Fibroblast of mammary gland (primary cell): ENCODE measurements around the gene RAD54L.

ENCODE experiments used
- DNase-seq: peaks from one replicate; pipeline ENCODE4 v3.0.0-alpha.2; 2010; ENCODE audit warnings: low read depth
- H3K4me3 ChIP-seq: 2 replicates; pipeline ENCODE4 v1.5.1; 2011; ENCODE audit warnings: low read depth, mild to moderate bottlenecking, low read length, moderate library complexity; ENCODE audit not compliant: control insufficient read depth
- TF ChIP-seq, protein P1 (sequence below): conservative IDR thresholded peaks from 2 replicates; pipeline ENCODE4 v1.5.1; 2011; ENCODE audit warnings: low read depth, low read length, inconsistent platforms; ENCODE audit not compliant: control insufficient read depth, insufficient read depth

The RAD54L gene

DNA sequence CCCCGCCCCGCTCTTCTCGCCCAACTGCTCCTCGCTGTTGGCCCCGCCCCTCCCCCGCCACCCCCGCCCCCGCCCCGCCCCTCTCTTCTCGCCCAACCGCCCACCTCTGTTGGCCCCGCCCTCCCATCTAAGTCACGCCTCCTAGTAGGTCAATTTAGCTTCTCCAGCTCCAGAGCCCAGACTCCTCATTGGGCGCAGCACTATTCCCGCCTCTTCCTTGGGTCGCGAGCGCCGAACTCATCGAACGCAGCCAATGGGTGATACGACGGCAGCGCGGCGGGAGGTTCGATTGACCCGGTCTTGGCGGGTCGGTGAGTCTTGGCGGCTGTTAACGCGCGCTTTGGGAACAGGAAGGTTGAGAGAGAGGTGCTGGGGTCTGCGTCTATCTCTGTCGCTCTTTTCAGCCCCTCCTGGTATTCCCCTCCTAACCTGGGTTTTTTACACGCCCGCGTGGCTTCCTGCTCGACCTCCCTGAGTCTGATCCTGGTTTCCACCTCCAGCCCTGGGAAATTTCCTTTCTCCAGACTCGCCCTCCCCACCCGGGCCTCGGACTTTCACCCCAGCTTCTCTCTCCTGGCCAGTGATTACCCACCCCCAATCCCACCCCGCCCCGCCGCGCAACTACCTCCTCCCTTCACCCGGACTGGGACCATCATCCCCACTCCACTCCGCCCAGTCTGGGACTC is at the start of gene RAD54L:
RAD54L (plus strand) TSS at position 328 of the 686 bp plus-strand sequence. CDS start 643 bp downstream, outside the sequence.
- DNase-seq: peak; percentile 99
- TF ChIP-seq, protein P1, sequence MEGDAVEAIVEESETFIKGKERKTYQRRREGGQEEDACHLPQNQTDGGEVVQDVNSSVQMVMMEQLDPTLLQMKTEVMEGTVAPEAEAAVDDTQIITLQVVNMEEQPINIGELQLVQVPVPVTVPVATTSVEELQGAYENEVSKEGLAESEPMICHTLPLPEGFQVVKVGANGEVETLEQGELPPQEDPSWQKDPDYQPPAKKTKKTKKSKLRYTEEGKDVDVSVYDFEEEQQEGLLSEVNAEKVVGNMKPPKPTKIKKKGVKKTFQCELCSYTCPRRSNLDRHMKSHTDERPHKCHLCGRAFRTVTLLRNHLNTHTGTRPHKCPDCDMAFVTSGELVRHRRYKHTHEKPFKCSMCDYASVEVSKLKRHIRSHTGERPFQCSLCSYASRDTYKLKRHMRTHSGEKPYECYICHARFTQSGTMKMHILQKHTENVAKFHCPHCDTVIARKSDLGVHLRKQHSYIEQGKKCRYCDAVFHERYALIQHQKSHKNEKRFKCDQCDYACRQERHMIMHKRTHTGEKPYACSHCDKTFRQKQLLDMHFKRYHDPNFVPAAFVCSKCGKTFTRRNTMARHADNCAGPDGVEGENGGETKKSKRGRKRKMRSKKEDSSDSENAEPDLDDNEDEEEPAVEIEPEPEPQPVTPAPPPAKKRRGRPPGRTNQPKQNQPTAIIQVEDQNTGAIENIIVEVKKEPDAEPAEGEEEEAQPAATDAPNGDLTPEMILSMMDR: no peak
- H3K4me3 ChIP-seq: peak within 1 kb of the TSS; percentile 87

DNA sequence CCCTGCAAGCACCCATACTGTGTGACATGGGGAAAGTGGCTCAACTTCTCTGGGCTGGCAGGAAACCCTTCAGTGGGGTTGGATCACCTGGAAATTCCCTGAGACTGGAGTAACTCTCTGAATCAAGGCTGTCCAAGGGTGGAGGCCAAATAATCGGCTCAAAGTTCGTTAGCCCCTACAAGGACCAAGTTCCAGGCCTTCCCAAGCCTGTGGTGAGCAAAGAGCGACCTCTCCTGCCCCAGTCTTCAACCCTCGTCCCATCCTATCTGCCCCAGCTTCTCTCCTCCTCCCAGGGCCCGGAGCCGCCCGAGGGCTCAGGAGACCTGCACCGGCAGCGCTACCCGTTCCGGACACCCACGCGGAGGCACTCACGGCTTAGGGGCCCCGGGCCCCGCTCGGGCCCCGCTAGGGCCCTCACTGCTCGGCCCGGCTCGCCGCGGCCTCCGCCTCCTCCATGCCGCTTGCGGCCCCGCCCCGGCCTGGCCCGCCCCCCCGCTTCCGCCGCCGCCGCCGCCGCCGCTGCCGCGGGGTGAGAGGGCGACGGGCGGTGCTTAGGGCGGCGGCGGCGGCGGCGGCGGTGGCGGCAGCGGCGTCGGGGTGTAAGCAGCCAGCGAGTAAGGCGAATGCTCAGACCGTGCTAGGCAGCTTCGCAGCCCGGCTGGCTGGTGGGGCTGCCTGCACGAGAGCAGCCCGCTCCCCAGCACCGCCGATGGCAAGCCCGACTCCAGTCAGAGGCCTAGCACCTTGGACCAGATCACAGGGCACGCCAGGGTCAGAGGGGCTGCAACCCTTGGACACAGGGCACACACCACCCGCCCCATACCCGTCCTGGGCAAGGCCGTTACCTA is 49.4 kb upstream of the RAD54L start, which contains the start of gene POMGNT1:
POMGNT1 (minus strand) TSS at position 471 of the 848 bp plus-strand sequence. CDS start 613 bp downstream, outside the sequence.
- TF ChIP-seq, protein P1: no peak
- peak; percentile 41 for DNase-seq

DNA sequence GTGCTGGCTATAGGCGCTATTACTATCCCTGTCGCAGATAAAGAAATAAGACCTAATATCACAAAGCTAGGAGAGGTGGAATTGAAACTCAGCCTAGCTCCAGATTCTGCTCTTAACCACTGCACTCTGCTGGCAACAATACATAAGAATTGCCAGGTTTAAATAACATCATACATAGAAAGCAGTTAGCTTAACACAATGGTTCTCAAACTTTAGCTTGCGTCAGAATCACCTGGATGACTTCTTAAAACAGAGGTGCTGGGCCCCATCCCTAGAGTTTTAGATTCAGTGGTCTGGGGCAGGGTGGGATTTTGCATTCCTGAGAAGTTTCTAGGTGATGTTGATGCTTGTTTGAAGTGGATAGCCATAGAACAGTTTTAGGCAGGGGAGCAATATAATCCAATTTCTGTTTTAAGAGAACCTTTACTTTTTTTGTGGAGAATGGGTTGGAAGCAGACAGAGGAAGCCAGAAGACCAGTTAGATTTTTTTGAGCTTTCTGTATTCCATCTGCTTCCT is 48.3 kb upstream of the RAD54L start:
- no peak for DNase-seq
- H3K4me3 ChIP-seq: peak overlapping the region; percentile 80
- TF ChIP-seq, protein P1: no peak

More for the DNA sequence above, 49.4 kb upstream of the RAD54L start, which contains the start of gene POMGNT1:
- H3K4me3 ChIP-seq: peak within 1 kb of the TSS; percentile 86

DNA sequence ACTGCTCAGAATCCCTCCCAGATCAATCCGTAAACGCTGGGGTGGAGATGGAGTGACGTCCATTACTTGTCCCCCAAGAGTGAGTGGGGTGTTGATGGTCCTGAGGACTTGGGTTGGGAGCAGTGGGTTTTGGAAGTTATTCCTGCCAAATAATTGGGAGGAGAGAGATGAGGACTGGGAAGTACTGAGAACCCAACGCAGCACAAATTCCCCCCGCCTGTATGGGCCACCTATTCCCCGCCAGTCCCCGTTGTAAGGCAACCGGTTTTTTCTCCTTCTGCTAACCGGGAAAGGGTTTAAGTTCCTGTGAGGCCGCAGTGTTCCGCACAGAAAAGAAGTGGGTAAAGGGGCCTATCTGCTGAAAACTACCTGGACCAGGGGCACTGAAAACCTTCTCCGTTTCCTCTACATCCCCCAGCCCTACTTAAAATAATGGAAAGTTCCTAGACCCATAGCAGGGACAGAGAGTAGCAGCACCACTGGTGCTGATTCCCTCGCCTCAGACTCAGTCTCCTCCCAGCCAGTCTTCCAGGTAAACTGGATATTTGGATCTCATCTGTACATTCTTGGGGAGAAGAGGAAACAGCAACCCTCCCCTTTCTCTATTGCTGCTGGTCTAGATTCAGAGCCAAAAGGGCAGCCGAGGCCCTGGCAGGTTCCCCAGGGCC is 43.7 kb upstream of the RAD54L start:
- no peak for DNase-seq
- peak overlapping the region; percentile 88 for H3K4me3 ChIP-seq
- TF ChIP-seq, protein P1: no peak

DNA sequence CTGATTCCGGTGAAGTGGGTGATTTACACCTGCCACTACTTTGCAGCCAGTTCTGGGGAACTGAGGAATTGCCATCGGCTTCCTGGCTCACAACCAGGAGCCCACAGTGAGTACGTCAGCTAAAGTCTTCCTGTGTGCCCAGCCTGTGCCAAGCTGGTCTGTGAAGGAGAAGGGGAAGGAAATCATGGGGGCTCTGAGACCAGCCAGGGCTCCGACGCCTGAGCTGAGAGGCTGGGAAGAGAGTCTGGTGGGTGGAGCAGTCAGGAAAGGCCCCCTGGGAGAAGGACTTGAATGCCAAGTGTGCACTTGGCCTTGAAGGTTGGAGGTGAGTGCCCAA is 43.2 kb upstream of the RAD54L start:
- H3K4me3 ChIP-seq: peak overlapping the region; percentile 88
- TF ChIP-seq, protein P1: no peak
- no peak for DNase-seq

DNA sequence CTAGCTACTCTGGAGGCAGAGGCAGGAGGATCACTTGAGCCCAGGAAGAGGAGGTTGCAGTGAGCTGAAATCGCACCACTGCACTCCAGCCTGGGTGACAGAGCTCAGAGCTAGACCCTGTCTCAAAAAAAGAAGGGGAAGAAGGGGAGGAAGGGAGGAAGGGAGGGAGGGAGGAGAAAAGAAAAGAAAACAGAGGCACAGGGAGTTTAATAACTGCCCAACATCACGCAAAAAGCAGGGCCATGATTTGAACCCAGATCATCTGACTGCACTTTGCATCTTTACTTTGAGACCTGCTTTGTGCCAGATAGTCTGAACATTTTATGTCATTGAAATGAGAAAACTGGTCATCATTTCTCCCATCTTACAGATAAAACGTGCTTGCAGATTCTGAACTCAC is 42.4 kb upstream of the RAD54L start:
- H3K4me3 ChIP-seq: no peak overlapping the region

More for the DNA sequence above, 42.4 kb upstream of the RAD54L start:
- TF ChIP-seq, protein P1: no peak
- no peak for DNase-seq
